Measurements from ENCODE around the gene CARD14.
A peak's percentile ranks its signal among the peaks of the same experiment; 100 is the strongest.
"Not testable (repeated sequence)": the region's sequence is repeated elsewhere in the genome, so short reads cannot be mapped to it uniquely, and the experiment has no call there.

The CARD14 gene

DNA sequence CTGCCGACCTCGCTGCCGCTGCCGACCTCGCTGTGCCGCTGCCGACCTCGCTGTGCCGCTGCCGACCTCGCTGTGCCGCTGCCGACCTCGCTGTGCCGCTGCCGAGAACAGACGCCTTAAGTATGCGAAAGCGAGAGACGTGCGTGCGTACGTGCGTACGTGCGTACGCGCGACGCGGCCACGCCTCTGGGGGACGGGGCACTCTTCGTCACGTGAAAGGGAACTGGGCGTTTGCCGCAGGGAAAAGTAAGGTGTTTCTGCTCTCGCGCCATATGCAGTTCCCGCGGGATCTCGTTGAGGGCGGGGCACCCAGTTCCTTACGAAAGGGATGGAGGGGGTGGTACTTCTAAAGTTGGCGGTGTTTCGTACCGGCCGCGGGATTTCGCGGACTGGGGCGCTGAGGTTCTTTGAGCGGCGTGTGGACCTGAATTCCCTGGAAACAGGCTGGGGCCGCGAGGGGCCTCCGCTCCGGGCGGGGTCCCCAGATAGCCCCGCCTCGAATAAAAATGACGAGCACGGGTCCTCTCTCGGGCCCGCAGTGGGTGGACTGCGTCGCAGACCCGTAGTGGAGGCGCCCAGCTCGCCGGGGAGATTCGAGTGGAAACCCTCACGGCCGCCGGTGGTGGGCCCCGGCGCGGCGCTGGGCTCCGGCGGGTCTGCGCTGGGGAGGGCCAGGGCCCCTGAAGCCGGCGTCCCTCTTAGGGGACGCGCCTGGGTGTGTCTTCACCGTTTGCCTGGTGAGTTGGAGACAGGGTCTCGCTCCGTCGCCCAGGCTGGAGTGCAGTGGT lies 22.6 kb upstream of the CARD14 start, which contains the start of gene EIF4A3:
TSS of gene EIF4A3 (minus strand) at position 94 of the 788 bp plus-strand sequence. CDS start 167 bp downstream, outside the sequence.
- peak; percentile 98 for DNase-seq (ENCODE audit: low spot score)

DNA sequence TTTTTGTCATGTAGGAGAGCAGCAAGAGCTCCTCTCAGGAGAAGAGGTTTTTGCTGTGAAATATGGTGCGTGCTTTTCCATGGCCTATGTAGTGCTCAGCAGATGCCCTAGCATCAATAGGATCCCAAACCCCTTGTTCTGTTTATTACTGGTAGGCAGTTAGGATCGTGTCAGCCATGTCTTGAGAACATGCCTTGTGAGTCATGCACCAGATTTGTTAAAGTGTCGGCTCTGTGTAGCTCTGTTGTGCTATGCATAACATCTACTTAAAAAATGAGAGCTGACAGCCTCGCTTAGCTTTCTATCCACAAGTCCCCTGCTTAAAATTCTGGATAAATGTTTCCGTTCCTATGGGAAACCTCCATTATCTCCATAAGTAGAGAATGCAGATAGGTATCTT lies 18.5 kb upstream of the CARD14 start:
- DNase-seq (ENCODE audit: low spot score), result peak; percentile 38

DNA sequence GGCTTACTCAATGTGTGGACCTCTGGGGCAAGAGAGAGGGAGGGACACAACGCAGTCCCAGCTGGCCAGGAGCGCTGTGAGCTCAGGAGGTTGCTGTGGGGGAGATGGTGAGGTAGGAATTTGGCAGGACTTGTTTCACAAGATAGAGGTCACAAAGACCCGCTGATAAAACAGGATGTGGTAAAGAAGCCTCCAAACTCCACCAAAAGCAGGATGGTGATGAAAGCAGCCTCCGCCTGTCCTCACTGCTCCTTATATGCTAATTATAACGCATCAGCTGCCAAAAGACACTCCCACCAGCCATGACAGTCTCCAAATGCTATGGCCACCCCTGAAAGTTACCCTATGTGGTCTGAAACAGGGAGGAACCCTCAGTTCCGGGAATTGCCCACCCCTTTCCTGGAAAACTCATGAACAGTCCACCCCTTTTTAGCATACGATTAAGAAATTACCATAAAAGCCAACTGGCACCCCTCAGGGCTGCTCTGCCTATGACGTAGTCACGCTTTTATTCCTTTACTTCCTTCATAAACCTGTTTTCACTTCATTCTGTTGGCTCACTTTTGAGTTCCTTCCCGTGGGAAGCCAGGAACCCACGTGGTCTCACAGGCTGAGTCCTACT lies 17.6 kb upstream of the CARD14 start:
- DNase-seq (ENCODE audit: low spot score), result no peak

GRCh38 chr17:80153004-80153403 lies 16.8 kb upstream of the CARD14 start:
- DNase-seq (ENCODE audit: low spot score), result no peak

- DNase-seq (ENCODE audit: low spot score), result no peak
Observed at GRCh38 chr17:80154166-80154565, 15.7 kb upstream of the CARD14 start.

GRCh38 chr17:80155600-80155999 lies 14.2 kb upstream of the CARD14 start:
- DNase-seq (ENCODE audit: low spot score), result not testable (repeated sequence)

DNA sequence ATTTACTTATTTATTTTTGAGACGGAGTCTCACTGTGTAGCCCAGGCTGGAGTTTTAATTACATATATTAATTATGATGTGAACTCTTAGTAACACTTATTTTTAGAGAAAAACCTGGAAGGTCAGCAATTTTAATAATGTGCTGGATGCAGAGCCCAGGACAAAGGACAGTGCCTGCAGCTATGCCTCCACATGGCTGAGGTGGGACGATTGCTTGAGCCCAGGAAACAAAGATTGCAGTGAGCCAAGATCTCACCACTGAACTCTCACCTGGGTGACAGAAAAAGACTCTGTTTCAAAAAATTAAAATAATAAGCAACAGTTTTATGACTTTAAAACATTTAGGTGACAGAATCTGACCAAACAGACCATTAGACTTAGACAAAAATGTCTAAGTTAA lies 11.0 kb upstream of the CARD14 start:
- DNase-seq (ENCODE audit: low spot score), result no peak

DNA sequence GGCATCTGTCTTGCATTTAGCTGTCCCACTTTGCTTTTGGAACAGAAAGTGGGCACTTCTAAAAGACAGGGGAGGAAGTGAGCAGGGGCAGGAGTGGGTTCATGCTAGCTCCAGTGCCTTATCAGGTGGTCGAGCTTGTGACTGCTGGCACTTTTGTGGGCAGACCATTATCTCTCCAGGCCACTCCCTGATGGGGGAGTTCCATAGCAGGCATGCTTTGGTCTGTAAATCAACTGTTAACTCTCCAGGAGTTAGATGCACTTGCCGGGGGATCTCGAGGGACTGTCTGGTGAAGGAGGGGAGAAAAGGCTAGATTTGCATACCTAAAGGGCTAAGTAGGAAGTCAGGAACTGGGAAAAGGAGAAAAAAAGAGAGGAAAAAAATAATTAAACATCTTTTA lies 9.3 kb upstream of the CARD14 start:
- no peak for DNase-seq (ENCODE audit: low spot score)

GRCh38 chr17:80163336-80163735 lies 6.5 kb upstream of the CARD14 start:
- no peak for DNase-seq (ENCODE audit: low spot score)

DNA sequence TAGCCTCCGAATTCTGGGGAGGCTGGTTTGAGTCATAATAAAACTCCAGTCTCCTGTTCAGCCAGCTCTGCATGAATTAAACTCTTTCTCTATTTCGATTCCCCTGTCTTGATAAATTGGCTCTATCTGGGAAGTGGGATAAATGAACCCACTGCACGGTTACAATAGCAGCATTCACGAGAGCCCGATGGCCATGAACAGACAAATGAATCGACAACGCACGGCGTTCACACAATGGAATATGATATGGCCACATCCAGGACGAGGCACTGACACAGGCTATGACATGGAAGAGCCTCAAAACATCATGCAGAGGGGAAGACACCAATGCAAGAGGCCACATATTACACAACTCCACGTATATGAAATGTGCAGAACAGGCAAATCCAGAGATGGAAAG lies 5.6 kb upstream of the CARD14 start:
- no peak for DNase-seq (ENCODE audit: low spot score)

GRCh38 chr17:80166446-80166845 lies 3.4 kb upstream of the CARD14 start:
- no peak for DNase-seq (ENCODE audit: low spot score)

- DNase-seq (ENCODE audit: low spot score), result no peak
Observed at GRCh38 chr17:80168371-80168770, 1.5 kb upstream of the CARD14 start.

DNA sequence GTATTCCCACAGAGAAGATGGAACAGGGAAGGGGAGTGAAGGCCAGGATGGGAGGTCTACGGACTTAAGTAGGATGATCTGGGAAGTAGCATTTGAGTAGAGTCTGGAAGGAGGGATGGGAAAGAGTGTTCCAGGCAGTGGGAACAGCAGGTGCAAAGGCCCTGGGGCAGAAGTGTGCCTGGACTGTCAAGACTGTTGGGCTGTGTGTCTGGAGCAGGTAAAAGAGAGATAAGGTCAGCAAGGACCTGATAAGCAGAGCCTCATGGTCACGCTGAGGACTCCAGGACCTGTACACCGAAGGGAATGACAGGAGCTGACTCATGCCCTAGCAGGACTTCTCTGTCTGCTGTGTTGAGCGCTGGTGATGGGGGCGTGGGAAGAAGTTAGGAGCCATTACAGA lies 723 bp upstream of the CARD14 start:
- no peak for DNase-seq (ENCODE audit: low spot score)

DNA sequence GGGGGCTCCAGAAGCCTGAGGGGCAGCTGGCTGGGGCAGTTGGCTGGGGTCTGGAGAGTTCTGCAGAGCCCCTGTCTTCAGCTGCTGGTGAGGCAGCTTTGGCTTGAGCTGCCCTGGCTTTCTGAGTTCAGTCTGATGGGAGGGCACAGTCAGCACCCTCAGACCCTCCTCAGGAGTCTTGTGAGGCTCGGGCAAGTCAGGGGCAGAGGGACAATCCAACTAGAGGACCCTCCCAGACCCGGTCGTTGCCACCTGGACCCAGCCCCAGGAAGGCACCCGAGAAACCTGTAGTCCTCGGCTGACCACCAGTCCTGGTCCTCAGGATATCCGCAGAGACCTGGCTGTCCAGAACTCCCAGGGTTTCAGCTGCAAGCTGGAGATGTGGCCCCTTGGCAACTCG lies 1.9 kb downstream of the CARD14 start:
- no peak for DNase-seq (ENCODE audit: low spot score)

- DNase-seq (ENCODE audit: low spot score), result no peak
Observed at GRCh38 chr17:80173126-80173525, 3.3 kb downstream of the CARD14 start.

- no peak for DNase-seq (ENCODE audit: low spot score)
Observed at GRCh38 chr17:80173916-80174315, 4.1 kb downstream of the CARD14 start.

DNA sequence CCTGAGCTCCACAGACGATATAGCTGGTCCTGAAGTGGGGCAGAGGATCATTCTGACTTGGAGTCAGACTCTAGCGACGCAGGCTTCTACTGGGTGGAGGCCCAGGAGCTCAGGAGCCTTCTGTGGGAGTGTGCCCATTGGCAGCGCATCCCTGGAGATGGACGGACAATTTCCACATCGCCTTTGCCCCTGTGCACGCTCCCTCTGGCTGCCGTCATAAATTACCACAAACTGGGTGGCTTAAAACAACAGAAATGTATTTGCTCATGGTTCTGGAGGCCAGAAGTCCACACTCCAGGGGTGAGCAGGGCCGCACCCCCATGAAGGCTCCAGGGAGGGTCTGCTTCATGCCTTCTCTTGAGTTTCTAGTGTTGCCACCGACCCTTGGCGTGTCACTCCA lies 6.9 kb downstream of the CARD14 start:
- no peak for DNase-seq (ENCODE audit: low spot score)

- DNase-seq (ENCODE audit: low spot score), result no peak
Observed at GRCh38 chr17:80177986-80178595, 8.3 kb downstream of the CARD14 start.

- DNase-seq (ENCODE audit: low spot score), result no peak
Observed at GRCh38 chr17:80180192-80180591, 10.4 kb downstream of the CARD14 start.

DNA sequence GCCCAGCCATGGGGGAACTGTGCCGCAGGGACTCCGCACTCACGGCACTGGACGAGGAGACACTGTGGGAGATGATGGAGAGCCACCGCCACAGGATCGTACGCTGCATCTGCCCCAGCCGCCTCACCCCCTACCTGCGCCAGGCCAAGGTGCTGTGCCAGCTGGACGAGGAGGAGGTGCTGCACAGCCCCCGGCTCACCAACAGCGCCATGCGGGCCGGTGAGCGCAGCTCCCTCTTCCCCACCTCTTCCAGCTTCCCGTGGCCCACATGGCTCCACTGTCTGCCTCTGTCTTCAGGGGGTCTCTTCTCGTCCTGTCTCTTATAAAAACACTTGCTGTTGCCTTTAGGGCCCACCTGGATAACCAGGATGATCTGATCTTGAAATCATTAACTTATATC lies 11.6 kb downstream of the CARD14 start:
- no peak for DNase-seq (ENCODE audit: low spot score)

GRCh38 chr17:80182118-80182844 lies 12.5 kb downstream of the CARD14 start:
- no peak for DNase-seq (ENCODE audit: low spot score)

DNA sequence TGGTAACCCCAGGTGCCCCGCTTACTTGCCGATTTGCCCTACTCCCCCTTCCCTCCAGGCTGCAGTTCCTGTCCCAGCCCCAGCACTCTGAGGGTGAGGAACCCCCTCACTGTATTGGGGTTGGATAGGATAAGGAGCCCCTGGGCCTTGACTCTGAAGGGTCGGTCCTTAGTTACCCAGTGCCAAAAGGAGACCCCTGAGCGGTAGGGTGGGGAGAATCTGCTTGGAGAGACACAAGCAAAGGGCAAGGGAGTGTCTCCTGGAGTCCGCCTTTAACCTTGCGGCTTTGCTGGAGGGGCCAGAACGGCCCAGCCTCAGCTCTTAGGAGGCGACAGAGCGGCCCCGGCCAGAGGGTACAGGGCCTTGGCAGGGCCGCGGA lies 13.0 kb downstream of the CARD14 start:
- no peak for DNase-seq (ENCODE audit: low spot score)
